NCI-H1048 (cell line): ENCODE measurements around the gene SS18L1.

Experiments
- DNase-seq: peaks from one replicate; lab custom pipeline; 2025; lab: John Stamatoyannopoulos, UW

The SS18L1 gene

GRCh38 chr20:62212299-62212698 lies 68.7 kb downstream of the SS18L1 start:
- DNase-seq: no peak

- DNase-seq: no peak
These were observed 70.5 kb downstream of the SS18L1 start for GRCh38 chr20:62214067-62214466.

GRCh38 chr20:62215020-62215990 lies 71.7 kb downstream of the SS18L1 start:
- no peak for DNase-seq

GRCh38 chr20:62215991-62216635 lies 72.5 kb downstream of the SS18L1 start:
- no peak for DNase-seq

GRCh38 chr20:62216636-62217566 lies 73.3 kb downstream of the SS18L1 start:
- DNase-seq: no peak

GRCh38 chr20:62217913-62218773 lies 74.6 kb downstream of the SS18L1 start:
- DNase-seq: no peak

GRCh38 chr20:62219101-62219991 lies 75.8 kb downstream of the SS18L1 start:
- DNase-seq: no peak

- no peak for DNase-seq
These were observed 76.6 kb downstream of the SS18L1 start, which contains the start of gene HRH3 for GRCh38 chr20:62219992-62220665. Gene HRH3, minus strand, starts transcription at chr20:62220278. Its CDS starts 308 bp downstream, at chr20:62219970.

GRCh38 chr20:62220666-62221568 lies 77.3 kb downstream of the SS18L1 start:
- DNase-seq: no peak

- no peak for DNase-seq
These were observed 78.8 kb downstream of the SS18L1 start for GRCh38 chr20:62222266-62222850.

GRCh38 chr20:62222972-62223371 lies 79.4 kb downstream of the SS18L1 start:
- DNase-seq: no peak

GRCh38 chr20:62223571-62223970 lies 80.0 kb downstream of the SS18L1 start:
- no peak for DNase-seq

- no peak for DNase-seq
These were observed 80.7 kb downstream of the SS18L1 start for GRCh38 chr20:62224113-62224855.

GRCh38 chr20:62225026-62225425 lies 81.5 kb downstream of the SS18L1 start:
- no peak for DNase-seq

- no peak for DNase-seq
These were observed 82.5 kb downstream of the SS18L1 start for GRCh38 chr20:62225820-62226635.
